Immature natural killer cell (primary cell): ENCODE results near the gene PIPOX. TPM values are rescaled to one million over a fixed set of nuclear protein-coding genes. Genes with fewer than 3 reads are reported as not detected.
"Not testable (repeated sequence)": the region's sequence is repeated elsewhere in the genome, so short reads cannot be mapped to it uniquely, and the experiment has no call there.

Experiments
- DNase-seq, 3 donors: peaks; one replicate each; pipeline ENCODE4 v3.0.0; 2022; ENCODE audit warnings: mixed read lengths in 1 of 3
- H3K27ac Mint-ChIP-seq, 6 donors: one replicate each; pipeline ENCODE4 v1.8.0; 2020; ENCODE audit warnings: mixed read lengths in 6 of 6, mild to moderate bottlenecking in 5 of 6, inconsistent platforms in 4 of 6, moderate library complexity in 3 of 6
- H3K27me3 Mint-ChIP-seq, 3 donors: one replicate each; pipeline ENCODE4 v1.8.0; 2020 to 2021; ENCODE audit warnings: low read depth in 3 of 3, mild to moderate bottlenecking in 3 of 3, mixed read lengths in 3 of 3, moderate library complexity in 3 of 3, inconsistent platforms in 1 of 3
- H3K36me3 Mint-ChIP-seq, 3 donors: one replicate each; pipeline ENCODE4 v1.8.0; 2020; ENCODE audit warnings: mixed read lengths in 3 of 3, inconsistent platforms in 2 of 3, mild to moderate bottlenecking in 2 of 3
- H3K4me1 Mint-ChIP-seq, 2 donors: one replicate each; pipeline ENCODE4 v1.8.0; 2020; ENCODE audit warnings: inconsistent platforms in 2 of 2, mild to moderate bottlenecking in 2 of 2, mixed read lengths in 2 of 2, moderate library complexity in 1 of 2
- H3K4me3 Mint-ChIP-seq, 5 donors: one replicate each; pipeline ENCODE4 v1.8.0; 2020; ENCODE audit warnings: mild to moderate bottlenecking in 5 of 5, mixed read lengths in 5 of 5, inconsistent platforms in 3 of 5, moderate library complexity in 3 of 5
- H3K9me3 Mint-ChIP-seq, 6 donors: one replicate each; pipeline ENCODE4 v1.8.0; 2020; ENCODE audit warnings: mild to moderate bottlenecking in 6 of 6, mixed read lengths in 6 of 6, inconsistent platforms in 4 of 6, moderate library complexity in 3 of 6
- polyA plus RNA-seq, 3 donors: library from polyadenylated mRNA; unstranded; fragments of 300-500 nt; fragmentation: Illumina TruSeq; gene quantifications; one replicate each; pipeline ENCODE4 v1.2.3, GENCODE V29; 2021

Gene PIPOX
- polyA plus RNA-seq, 3 donors from 2014 or later: 1.6 to 2.7 (median 2.0) TPM

DNA sequence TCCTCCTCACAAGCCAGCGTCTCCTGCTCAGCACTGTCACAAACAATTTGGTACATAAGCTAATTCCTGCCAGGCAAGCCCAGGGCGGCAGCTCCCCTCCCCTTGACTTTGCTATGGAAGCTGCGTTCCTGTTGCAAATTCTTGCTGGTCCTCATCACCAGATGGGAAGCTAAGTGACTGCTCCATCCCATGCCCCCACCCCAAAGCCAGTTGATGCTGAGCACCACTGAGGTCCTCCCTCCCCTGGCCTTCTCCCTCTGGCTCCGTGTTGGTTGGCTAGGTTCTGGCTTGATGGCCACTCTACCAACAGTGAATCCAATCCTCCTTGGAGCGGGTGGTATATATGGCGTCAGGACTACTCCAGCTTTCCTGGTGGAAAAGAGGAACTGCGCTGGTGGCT, 34.4 kb downstream of the PIPOX start:
- DNase-seq: no peak
- H3K4me3 Mint-ChIP-seq: no peak overlapping the region

DNA sequence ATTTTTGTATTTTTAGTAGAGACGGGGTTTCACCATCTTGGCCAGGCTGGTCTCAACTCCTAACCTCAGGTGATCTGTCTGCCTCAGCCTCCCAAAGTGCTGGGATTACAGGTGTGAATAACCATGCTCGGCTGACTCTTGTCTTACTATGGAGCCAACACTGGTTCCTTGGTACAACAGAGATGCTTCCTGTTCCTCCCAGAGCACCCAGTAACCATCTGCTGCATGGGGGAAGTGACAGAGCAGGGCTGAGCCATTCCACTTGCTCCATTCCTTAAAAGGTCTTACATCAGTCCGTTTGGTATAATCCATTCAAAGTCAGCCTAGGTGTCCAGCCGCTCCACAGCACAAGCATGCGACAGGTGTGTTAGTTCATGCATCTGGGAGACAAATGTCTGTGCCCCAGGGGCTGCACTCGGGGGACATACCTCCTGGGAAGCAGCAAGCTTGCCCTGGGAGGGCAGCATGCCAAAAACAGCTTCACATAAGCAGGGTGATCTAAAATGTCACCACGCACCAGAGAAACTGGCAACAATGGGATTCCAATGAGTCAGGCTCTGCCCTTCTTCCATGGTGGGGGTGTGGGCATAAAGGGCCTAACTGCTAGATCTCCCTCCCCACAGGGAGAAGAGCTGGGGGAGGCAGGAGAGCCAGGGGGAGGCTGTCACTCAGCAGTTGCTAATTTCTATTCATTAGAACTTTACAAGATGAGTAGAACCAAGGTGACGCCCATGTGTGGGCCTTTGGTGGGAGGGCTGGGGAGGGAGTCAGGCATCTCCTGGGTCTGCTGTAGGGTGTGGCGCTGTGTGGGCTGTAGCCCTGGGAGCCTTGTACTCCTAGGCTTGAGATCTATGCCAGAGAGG, 35.5 kb downstream of the PIPOX start:
- Mint-ChIP-seq H3K4me1 (peaks cover 21 to 26% of the 10 kb centered on the region in 2 donors), H3K27me3 (peaks cover 0 to 8% (median 3%) of the 10 kb centered on the region in 3 donors), H3K4me3 (no peak overlapping the region), H3K27ac (peak overlapping the region in 2 of 6 donors; percentile 23 to 39), H3K36me3 (peaks cover 8 to 21% (median 8%) of the 10 kb centered on the region in 3 donors), H3K9me3 (no peaks in the 10 kb centered on the region)
- no peak for DNase-seq

More for the DNA sequence above, 34.4 kb downstream of the PIPOX start:
- H3K27me3 Mint-ChIP-seq: peaks cover 1 to 8% (median 3%) of the 10 kb centered on the region in 3 donors
- H3K4me1 Mint-ChIP-seq: peaks cover 25 to 34% of the 10 kb centered on the region in 2 donors
- H3K36me3 Mint-ChIP-seq: peaks cover 8 to 21% (median 8%) of the 10 kb centered on the region in 3 donors
- H3K27ac Mint-ChIP-seq: peak overlapping the region in 4 of 6 donors; percentile 46 to 77 (median 62)
- H3K9me3 Mint-ChIP-seq: no peaks in the 10 kb centered on the region

DNA sequence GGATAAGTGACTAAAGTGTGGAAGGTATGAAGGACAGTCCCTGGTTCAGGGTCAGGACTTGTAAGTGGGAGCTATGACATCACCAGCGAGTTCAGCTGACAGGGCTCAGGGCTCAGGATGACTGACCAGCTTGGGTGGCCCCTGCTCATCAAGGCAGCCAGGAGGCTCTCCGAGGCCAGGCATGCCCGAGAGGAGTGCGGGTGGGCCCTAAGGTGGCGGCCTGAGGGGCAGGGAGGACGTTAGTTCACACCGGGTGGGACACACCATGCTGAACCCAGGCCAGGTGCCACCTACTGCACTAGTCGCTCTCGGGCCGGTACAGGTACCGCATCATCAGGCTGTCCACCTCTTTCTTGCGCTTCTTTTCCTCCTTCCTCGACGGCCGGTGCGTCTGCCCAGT, 36.5 kb downstream of the PIPOX start:
- no peak for DNase-seq
- H3K4me1 Mint-ChIP-seq: peaks cover 11 to 16% of the 10 kb centered on the region in 2 donors
- peaks cover 0 to 7% (median 3%) of the 10 kb centered on the region in 3 donors for H3K27me3 Mint-ChIP-seq
- no peaks in the 10 kb centered on the region for H3K9me3 Mint-ChIP-seq
- H3K27ac Mint-ChIP-seq: no peak overlapping the region
- no peak overlapping the region for H3K4me3 Mint-ChIP-seq
- peaks cover 8 to 26% (median 17%) of the 10 kb centered on the region in 3 donors for H3K36me3 Mint-ChIP-seq

DNA sequence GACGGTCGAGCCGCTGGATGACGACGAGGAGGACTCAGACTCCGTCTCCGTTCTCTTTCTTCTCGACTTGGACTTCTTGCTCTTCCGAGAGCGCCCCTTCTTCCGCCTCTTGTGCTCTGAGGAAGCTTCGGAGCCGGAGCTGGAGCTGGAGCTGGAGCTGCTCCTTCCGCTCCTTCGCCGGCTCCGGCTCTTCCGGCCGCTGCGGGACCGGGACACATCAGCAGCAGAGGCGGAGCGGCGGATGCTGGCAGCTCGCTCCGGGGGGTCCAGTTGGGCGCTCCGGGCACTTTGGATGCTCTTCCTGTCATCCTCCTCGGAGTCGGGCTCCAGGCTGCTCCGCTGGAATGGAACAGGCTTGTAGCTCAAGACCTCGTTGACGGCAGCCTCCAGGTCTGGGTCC, 36.9 kb downstream of the PIPOX start:
- peaks cover 6 to 12% of the 10 kb centered on the region in 2 donors for H3K4me1 Mint-ChIP-seq
- H3K36me3 Mint-ChIP-seq: peaks cover 8 to 26% (median 17%) of the 10 kb centered on the region in 3 donors
- peaks cover 0 to 3% (median 0%) of the 10 kb centered on the region in 3 donors for H3K27me3 Mint-ChIP-seq
- H3K27ac Mint-ChIP-seq: no peak overlapping the region
- H3K4me3 Mint-ChIP-seq: no peak overlapping the region
- DNase-seq: no peak
- H3K9me3 Mint-ChIP-seq: no peaks in the 10 kb centered on the region

DNA sequence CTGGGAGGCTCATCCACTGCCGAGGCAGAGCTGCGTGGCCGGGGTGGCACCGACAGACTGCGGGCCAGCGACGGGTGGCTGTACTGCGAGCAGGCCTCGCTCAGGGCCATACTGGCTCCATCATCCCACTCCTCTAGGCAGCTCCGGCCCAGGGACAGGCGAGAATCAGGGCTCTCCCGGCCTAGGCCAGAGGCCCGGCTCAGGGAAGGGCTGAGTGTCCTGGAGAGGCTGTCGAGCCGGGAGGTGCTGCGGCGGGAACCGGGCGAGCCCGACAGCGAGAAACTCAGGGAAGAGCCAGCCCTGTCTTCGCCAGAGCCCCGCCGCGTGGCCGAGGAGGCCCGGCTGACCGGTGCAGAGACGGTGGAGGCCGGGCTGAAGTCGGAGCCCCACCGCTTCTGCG, 37.4 kb downstream of the PIPOX start:
- H3K9me3 Mint-ChIP-seq: no peaks in the 10 kb centered on the region
- H3K4me3 Mint-ChIP-seq: no peak overlapping the region
- peaks cover 0 to 3% (median 0%) of the 10 kb centered on the region in 3 donors for H3K27me3 Mint-ChIP-seq
- H3K36me3 Mint-ChIP-seq: peaks cover 8 to 26% (median 17%) of the 10 kb centered on the region in 3 donors
- peaks cover 2 to 9% of the 10 kb centered on the region in 2 donors for H3K4me1 Mint-ChIP-seq
- no peak overlapping the region for H3K27ac Mint-ChIP-seq
- no peak for DNase-seq

DNA sequence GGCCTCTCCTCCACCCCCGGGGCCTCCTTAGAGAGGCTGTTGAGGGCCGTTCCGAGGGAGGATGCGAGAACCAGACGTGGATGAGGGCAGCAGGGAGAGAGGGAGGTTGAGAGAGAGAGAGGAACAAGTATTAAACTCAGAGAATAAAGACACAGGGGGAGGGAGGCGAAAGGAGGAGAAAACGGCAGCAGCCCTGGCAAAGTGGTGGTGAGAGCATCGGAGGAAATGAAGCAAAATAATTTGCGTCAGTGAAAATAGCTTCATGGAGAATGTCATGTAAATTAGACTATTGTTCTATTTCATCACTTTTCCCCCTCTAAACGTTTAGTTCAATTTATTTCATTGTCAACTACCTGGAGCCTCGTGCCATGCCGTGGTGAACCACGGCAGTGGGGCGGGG, 38.0 kb downstream of the PIPOX start:
- H3K9me3 Mint-ChIP-seq: no peaks in the 10 kb centered on the region
- peaks cover 6 to 26% (median 17%) of the 10 kb centered on the region in 3 donors for H3K36me3 Mint-ChIP-seq
- H3K4me3 Mint-ChIP-seq: no peak overlapping the region
- H3K4me1 Mint-ChIP-seq: peaks cover 0 to 4% of the 10 kb centered on the region in 2 donors
- DNase-seq: no peak
- H3K27ac Mint-ChIP-seq: no peak overlapping the region
- H3K27me3 Mint-ChIP-seq: no peaks in the 10 kb centered on the region

DNA sequence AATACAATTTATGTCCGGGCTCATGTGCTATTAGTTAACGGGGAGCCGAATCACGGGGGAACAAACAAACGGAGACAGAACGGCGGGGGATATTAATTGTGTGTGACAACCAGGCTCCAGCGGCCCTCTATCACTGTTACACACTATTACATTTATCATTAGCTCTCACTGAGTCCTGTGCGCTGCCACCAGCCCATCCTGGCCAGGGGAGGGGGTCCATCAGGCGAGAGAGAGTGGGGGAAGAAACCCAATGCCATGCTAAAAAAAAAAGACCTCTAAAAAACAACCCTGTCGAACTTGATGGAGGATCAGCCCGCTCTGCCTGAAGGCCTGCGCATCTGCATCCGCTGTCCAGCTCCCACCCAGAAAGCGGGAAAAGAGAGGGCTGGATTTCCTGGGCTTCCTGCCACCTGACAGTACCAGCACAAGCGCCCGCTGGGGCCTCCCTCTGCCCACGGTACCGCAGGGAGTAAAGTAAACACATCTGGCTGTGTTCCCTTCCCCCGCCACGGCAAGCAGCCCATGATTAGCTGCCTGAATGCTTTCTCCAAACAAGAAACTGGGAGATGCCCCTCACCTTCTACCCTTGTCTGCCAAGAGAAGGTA, 41.7 kb downstream of the PIPOX start:
- Mint-ChIP-seq H3K27me3 (peaks cover 0 to 7% (median 0%) of the 10 kb centered on the region in 3 donors), H3K36me3 (peaks cover 4 to 45% (median 23%) of the 10 kb centered on the region in 3 donors), H3K27ac (peak overlapping the region in 1 of 6 donors; percentile 19), H3K4me3 (no peak overlapping the region), H3K4me1 (no peaks in the 10 kb centered on the region), H3K9me3 (no peaks in the 10 kb centered on the region)
- DNase-seq: no peak

DNA sequence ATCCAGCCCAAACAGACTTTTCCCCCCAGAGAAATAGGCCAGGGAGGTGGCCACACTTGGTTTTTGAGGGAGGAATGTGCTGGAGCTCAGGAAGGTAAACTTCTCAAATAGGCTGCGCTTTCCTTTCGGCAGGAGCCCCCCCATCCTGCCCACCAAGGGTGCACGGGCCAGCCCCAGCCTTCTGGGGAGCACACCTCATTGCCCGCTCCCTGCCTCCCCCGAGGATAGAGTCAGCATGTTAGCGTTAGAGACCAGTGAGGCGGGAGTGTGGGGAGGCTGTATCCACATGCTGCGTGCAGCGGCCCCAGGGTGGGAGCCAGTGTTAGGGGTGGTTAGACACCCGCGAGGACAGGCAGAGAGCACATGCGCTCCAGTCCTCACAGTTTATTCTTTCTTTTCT, 42.3 kb downstream of the PIPOX start:
- H3K27ac Mint-ChIP-seq: no peak overlapping the region
- DNase-seq: no peak
- H3K36me3 Mint-ChIP-seq: peaks cover 4 to 48% (median 23%) of the 10 kb centered on the region in 3 donors
- no peak overlapping the region for H3K4me3 Mint-ChIP-seq
- no peaks in the 10 kb centered on the region for H3K9me3 Mint-ChIP-seq
- no peaks in the 10 kb centered on the region for H3K4me1 Mint-ChIP-seq
- H3K27me3 Mint-ChIP-seq: peaks cover 0 to 7% (median 0%) of the 10 kb centered on the region in 3 donors

DNA sequence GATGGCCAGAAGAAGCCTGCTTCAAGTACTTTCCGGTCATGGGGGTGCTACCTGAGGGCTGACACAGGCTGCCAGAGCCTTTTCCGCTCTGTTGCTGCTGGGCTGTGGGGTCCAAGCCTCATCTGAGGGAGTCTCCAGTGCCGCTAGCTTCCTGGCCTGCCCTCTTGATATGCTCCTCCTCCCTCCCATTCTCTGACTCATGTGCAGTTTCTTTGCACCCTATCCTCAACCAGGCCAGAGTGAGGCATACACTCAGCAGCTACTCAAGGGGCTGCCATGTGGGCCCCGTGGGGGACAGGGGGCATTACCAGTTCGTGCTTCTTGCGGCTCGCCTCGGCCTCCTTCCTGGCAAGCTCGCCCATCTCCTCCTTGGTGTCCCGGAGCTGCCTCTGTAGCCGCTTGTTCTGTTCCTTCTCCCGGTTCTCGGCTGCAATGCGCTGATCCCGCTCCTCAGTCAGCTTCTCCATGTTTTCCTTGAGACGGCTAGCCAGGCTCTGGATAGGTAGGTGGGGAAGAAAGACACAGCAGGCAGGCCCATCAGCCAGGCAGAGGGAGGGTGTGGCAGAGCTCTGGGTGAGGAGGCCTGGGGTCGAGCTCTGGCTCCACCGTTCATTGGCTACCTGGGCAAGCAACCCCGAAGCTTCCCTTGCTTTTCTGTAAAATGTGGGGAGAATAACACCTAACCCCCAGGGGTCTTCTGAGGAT, 43.8 kb downstream of the PIPOX start:
- Mint-ChIP-seq H3K27me3 (peaks cover 0 to 7% (median 0%) of the 10 kb centered on the region in 3 donors), H3K4me1 (no peaks in the 10 kb centered on the region), H3K4me3 (no peak overlapping the region), H3K27ac (no peak overlapping the region), H3K36me3 (peaks cover 3 to 44% (median 16%) of the 10 kb centered on the region in 3 donors), H3K9me3 (no peaks in the 10 kb centered on the region)
- no peak for DNase-seq

DNA sequence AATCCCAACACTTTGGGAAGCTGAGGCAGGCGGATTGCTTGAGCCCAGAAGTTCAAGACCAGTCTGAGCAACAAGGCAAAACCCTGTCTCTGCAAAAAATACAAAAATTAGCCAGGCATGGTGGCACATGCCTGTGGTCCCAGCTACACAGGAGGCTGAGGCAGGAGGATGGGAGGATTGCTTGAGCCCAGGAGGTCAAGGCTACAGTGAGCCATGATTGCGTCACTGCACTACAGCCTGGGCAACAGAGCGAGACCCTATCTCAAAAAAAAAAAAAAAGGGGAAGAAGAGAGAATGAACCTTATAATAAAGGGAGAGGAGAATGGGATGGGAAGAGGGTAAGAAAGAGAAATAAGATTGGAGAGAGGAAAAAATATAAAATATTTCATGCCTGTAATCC, 45.8 kb downstream of the PIPOX start:
- not testable (repeated sequence) for H3K4me3 Mint-ChIP-seq, H3K9me3 Mint-ChIP-seq, DNase-seq, H3K27me3 Mint-ChIP-seq, H3K4me1 Mint-ChIP-seq
- peak overlapping the region in 1 of 6 donors; percentile 49 for H3K27ac Mint-ChIP-seq
- H3K36me3 Mint-ChIP-seq: peaks cover 3 to 43% (median 13%) of the 10 kb centered on the region in 3 donors

DNA sequence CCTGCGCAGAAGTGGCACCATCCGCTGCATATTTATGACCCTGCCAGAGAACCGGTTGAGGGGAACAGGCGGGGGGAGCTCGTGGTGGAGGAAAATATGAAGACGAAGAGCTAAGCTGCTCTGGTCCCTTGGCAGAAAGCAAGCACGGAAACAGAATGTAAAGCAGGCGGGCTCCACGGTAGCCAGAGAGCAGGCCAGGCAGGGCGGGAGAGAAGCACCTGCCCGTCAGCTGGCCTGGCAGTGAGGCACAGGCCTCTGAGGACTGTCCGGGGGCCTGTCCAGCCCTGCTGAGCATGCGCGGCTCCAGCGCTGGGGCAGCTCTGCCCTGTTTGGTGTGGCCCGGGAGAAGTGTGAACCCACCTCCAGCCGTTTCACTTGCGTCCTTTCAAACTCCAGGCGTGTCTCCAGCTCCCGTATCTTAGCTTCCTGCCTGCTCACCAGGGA, 46.7 kb downstream of the PIPOX start:
- no peak for DNase-seq
- H3K4me1 Mint-ChIP-seq: no peaks in the 10 kb centered on the region
- peaks cover 3 to 39% (median 7%) of the 10 kb centered on the region in 3 donors for H3K36me3 Mint-ChIP-seq
- H3K27ac Mint-ChIP-seq: no peak overlapping the region
- no peaks in the 10 kb centered on the region for H3K9me3 Mint-ChIP-seq
- peaks cover 0 to 7% (median 0%) of the 10 kb centered on the region in 3 donors for H3K27me3 Mint-ChIP-seq
- no peak overlapping the region for H3K4me3 Mint-ChIP-seq

DNA sequence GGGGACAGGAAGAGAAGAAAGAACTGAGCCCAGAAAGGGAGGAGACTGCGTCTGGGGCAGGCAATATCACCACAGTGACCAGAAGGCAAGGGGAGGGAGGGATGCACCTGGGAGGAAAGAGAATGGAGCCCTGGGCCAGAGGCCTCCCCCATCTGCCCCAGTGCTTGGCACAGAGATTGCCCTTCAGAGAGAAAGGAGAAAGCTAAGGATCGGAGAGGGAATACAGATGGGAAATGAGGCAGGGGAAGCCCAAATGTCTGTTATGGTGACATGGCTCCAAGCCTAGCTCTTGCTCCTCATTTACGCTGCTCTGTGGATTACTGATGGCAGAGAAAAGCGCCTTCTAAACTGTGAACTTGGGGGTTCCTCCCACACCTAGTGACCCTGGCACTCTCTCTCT, 47.2 kb downstream of the PIPOX start:
- DNase-seq: no peak
- Mint-ChIP-seq H3K9me3 (no peaks in the 10 kb centered on the region), H3K27ac (no peak overlapping the region), H3K27me3 (peaks cover 0 to 7% (median 0%) of the 10 kb centered on the region in 3 donors), H3K4me3 (no peak overlapping the region), H3K36me3 (peaks cover 3 to 39% (median 7%) of the 10 kb centered on the region in 3 donors), H3K4me1 (no peaks in the 10 kb centered on the region)

DNA sequence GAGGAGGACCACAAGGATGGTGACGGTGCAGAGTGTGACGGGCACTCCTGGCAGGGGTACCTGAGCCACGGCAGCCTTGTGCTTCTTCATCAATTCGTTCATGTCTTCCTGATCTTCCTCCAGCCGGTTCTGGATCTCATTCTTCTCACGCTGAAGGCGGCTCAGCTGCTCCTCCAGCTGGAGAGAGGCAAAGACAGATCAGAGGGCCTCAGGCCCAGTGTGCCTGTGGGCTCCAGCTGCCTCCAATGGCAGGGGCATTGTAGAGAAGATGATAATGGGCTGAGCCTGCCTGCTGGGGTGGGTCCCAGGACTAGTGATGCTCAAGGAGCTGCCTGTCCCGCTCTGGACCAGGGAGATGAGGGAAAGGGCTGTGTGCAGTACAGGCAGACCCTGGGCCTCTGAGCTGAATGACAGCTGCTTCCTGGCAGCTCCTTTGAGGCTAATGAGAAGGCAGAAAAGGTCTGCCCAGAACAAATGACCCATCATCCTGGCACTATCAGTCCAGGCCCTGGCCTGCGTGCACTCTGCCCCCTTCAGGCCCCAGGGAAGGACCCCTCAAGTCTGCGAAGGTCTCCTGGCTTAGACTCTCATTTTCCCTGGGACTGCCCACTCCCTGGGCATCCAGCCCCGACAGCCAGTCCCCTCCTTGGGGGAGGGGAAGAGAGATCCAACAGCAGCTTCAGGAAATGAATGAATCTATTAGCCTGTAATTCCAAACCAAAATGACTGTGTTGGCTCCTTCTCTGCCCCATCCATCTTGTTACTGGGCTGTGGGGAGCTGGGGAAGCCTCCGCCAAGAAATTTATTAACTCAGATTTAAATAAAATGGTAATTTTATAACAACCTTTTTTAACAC, 48.0 kb downstream of the PIPOX start:
- no peaks in the 10 kb centered on the region for H3K4me1 Mint-ChIP-seq
- no peak overlapping the region for H3K27ac Mint-ChIP-seq
- H3K4me3 Mint-ChIP-seq: no peak overlapping the region
- no peak for DNase-seq
- peaks cover 3 to 39% (median 7%) of the 10 kb centered on the region in 3 donors for H3K36me3 Mint-ChIP-seq
- H3K9me3 Mint-ChIP-seq: no peaks in the 10 kb centered on the region
- peaks cover 0 to 7% (median 0%) of the 10 kb centered on the region in 3 donors for H3K27me3 Mint-ChIP-seq
